NCI-H748 (cell line): ENCODE measurements around the gene ZNF618.
"Not testable (repeated sequence)": the region's sequence is repeated elsewhere in the genome, so short reads cannot be mapped to it uniquely, and the experiment has no call there.

Source experiments
- DNase-seq: peaks from one replicate; lab custom pipeline; 2025; ENCODE audit not compliant: unreplicated experiment; lab: John Stamatoyannopoulos, UW

ZNF618 gene

DNA sequence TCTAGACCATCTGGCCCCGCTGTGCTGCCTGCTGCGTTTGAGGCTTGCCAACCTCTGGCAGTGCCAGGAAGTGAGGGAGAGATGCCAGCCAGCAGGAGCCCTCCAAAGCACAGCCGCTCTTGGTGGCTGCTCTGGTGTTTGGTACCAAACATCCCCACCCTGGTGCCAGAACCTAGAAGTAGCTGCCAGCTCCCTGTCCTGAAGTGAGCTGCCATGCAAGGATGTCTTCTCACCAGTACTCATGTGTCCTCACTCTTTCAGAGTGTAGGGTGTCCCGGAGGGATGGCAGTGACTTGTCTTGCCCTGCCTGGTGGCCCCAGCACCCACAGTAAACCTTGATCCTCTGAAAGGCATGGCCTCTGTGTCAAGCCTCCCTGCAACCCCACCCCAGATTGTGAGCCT lies 158.6 kb downstream of the ZNF618 start:
- DNase-seq, result no peak

GRCh38 chr9:114035221-114035844 lies 159.2 kb downstream of the ZNF618 start:
- DNase-seq, result no peak

- DNase-seq, result no peak
Observed at GRCh38 chr9:114035845-114036801, 160.0 kb downstream of the ZNF618 start.

GRCh38 chr9:114037249-114037648 lies 161.1 kb downstream of the ZNF618 start:
- no peak for DNase-seq

DNA sequence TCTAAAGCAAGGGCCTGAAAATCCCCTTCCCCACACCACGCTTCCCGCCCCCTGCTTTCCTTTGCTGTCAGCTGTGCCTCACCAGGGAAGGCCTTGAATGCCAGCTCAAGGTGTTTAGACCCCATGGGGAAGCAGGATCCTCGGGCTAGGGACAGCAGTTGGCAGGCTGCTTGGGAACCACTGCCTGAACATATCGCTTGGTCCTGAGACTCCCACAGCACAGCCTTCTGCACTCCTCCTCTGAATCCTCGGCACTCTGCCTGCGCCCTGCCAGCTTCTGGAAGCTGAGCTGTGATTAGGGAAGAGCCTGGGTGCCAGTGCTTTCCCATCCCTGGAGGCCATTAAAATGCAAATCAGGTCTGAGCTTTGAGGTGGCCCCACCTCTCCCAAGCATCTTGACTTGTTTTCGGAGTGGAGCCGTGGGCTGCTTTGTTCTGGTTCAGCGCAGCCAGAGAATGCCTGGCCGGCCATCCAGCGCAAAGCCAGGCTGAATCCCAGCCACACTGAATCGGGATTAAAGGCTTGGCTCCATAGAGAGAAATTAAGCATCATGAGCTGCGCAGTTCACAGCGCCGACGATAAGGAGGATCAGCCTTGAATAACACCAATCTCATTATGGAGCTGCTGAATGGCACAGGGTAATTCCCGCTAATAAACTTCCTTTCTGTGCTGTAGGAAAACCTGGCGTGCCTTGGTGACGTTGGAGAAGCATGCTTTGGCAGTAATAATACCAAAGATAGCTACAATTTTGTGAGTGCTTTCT lies 162.0 kb downstream of the ZNF618 start:
- DNase-seq, result no peak

- DNase-seq, result no peak
Observed at GRCh38 chr9:114038724-114039313, 162.7 kb downstream of the ZNF618 start.

- no peak for DNase-seq
Observed at GRCh38 chr9:114039484-114039883, 163.4 kb downstream of the ZNF618 start.

DNA sequence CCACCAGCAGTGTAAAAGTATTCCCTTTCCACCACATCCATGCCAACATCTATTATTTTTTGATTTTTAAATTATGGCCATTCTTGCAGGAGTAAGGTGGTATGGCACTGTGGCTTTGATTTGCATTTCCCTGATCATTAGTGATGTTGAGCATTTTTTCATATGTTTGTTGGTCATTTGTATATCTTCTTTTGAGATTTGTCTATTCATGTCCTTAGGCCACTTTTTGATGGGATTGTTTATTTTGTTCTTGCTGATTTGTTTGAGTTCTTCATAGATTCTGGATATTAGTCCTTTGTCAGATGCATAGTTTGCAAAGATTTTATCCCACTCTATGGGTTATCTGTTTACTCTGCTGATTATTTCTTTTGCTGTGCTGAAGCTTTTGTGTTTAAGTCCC lies 167.6 kb downstream of the ZNF618 start:
- not testable (repeated sequence) for DNase-seq

- DNase-seq, result no peak
Observed at GRCh38 chr9:114046237-114046755, 170.2 kb downstream of the ZNF618 start.

DNA sequence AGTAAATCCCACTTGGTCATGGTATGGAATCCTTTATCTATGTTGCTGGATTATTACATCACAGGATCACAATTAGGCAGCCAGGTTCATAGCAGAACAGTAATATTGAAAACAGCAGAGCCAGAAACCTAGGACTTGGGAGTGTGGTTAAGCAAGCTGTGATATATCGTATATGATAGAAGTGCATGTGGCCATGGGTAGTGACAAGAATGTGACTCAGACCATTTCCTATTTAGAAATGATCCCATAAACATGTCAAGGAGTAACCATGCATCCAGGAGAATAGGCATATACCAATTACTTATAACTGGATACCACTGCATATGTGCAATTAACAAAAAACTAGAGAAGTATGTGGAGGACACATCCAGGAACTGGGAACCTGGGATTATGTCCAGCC lies 170.8 kb downstream of the ZNF618 start:
- DNase-seq, result no peak

DNA sequence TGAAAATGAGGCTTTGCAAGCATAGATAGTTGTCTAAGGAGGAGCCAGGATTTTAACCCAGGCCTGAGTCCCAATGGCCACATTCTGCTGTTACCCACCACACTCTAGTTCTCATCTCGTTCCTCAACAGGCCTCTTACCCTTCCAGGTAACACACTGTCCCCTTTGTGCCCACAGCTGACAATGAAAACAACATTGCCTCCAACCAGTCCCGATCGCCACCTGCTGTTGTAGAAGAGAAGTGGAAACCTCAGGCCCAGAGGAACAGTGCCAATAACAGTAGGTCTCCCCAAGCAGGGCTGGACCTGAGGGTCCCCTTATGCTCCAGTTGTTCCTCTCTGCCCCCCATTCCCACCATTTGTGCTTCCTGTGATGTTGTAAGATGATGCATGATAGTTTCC lies 171.6 kb downstream of the ZNF618 start:
- no peak for DNase-seq

DNA sequence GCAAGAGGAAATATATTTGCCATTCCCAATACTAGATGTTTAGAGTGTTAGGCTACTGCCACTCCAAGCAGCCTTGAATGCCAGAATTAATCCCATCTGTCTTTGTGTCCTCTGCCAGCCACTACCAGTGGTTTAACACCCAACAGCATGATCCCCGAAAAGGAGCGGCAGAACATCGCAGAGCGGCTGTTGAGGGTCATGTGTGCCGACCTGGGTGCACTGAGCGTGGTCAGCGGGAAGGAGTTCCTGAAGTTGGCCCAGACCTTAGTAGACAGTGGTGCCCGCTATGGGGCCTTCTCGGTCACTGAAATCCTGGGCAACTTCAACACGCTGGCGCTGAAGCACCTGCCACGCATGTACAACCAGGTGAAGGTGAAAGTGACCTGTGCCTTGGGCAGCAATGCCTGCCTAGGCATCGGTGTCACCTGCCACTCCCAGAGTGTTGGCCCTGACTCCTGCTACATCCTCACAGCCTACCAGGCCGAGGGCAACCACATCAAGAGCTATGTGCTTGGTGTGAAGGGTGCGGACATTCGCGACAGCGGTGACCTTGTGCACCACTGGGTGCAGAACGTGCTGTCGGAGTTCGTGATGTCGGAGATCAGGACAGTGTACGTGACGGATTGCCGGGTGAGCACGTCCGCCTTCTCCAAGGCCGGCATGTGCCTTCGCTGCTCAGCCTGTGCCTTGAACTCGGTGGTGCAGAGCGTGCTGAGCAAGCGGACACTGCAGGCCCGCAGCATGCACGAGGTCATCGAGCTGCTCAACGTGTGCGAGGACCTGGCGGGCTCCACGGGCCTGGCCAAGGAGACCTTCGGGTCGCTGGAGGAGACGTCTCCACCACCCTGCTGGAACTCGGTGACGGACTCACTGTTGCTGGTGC lies 172.7 kb downstream of the ZNF618 start:
- DNase-seq, result no peak

GRCh38 chr9:114049441-114050225 lies 173.5 kb downstream of the ZNF618 start:
- DNase-seq, result no peak

GRCh38 chr9:114050226-114050568 lies 174.1 kb downstream of the ZNF618 start:
- no peak for DNase-seq

GRCh38 chr9:114050646-114051045 lies 174.5 kb downstream of the ZNF618 start:
- no peak for DNase-seq

DNA sequence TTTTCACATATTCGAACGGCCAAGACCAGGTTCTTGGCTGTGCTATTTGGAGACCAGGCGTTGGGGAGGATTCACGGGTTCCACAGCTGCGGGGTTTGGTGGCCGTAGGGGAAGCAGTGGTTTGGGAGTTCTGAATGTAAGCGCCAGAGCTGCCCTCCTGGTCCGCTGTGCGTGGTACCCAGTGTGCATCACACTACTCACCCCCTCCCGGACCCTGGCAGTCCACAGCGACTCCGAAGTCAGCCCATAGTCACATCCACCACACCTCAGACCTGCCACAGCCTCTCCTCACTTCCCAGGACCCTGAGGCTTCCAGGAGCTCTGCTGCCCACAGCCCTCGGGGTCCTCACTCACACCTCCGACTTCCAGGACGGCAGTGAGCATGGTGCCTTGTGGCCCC lies 175.2 kb downstream of the ZNF618 start:
- DNase-seq, result no peak

DNA sequence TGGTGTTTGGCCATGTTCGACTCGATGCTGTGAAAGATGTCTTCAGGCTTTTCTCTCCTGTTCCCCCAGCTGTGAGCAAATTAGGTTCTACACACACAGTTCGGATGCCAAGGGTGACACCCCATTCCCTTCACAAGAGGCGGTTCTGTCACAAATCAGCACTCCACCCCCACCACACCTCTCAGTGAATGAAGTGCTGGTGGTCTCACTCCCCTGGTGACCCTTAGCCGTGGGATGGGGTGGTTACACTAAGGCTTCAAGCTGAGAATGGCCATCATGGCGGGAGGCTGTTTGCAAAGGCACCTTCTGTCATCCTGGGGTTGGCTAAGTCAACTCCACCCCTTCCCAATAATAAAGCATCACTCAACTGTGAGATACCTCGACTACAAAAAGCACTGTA lies 175.6 kb downstream of the ZNF618 start:
- no peak for DNase-seq

DNA sequence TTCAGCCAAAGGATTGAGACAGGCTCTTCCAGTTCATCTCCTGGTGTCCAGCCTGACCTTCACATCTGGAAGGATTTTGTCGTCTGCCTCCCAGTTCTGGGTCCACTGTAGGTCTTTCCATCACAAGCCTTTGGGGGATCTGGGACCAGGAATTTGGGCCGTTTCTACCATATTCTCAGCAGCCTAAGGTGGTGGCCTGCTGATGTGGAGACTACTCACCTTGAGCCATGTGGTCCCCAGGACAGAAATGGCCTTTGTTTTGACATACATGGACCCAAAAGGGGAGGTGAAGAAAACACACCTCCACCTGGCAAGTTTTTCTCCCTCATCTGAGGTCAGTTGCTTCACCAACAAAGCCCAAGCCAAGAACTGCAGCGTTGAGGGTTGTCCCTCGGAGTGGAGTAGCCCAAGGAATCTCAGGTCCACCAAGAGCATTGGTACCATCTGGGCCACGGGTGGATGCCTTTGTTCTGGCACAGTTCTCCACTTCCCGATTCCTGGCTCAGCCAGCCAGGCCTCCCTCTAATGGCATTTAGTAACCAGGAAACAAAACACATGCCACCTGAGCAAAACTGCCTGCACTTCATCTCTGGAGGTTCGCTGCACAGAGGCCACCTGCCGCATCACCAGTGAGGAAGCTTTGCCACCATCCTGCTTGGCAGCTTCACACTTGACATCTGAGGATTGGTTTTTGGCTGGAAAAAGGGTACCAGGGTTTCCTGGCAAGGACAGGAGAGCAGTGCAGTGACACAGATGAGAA lies 177.3 kb downstream of the ZNF618 start:
- no peak for DNase-seq
